HG03064 (cell line): ENCODE measurements around the gene DTHD1.
A peak's percentile ranks its signal among the peaks of the same experiment; 100 is the strongest.

Experiments used
- ATAC-seq: cut with Tn5 transposase; IDR thresholded peaks from one replicate; pipeline ENCODE4 v1.9.1; 2021; ENCODE audit warnings: low read depth; ENCODE audit not compliant: unreplicated experiment

DTHD1 gene

GRCh38 chr4:36338973-36339372 is 57.6 kb downstream of the DTHD1 start:
- ATAC-seq = no peak

GRCh38 chr4:36341936-36342335 is 60.5 kb downstream of the DTHD1 start:
- no peak for ATAC-seq

DNA sequence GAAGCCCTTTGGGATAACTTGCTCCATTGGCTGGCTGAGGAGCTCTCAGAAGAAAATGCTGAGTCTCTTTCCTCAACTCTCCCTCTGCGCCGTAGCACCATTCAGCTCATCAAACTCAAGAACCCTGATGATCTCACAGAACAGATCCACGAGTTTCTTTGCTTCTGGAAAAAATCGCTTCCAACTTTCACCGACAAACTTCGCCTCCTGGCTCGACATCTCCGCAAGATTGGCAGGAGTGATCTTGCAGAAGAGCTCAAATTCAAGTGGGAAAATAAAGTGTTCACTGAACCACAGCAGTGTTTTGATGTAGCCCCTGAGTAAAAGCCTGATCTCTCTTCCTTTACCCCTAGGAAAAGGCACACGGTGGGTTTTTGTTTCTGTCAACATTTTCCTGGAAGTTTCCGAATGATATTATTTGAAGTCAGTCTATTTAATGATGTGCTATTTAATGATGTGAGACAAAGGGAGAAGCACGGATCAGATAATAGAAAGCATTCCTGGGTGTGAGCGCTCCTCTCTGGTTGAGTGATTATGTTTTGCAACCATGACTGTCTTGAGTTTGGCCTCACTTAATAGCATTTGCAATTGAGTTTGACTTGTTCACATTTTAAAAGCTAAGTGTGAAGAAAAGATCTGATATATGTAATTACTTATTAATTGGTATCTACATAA is 62.2 kb downstream of the DTHD1 start:
- no peak for ATAC-seq

GRCh38 chr4:36348403-36348938 is 67.1 kb downstream of the DTHD1 start:
- ATAC-seq = peak; percentile 82

DNA sequence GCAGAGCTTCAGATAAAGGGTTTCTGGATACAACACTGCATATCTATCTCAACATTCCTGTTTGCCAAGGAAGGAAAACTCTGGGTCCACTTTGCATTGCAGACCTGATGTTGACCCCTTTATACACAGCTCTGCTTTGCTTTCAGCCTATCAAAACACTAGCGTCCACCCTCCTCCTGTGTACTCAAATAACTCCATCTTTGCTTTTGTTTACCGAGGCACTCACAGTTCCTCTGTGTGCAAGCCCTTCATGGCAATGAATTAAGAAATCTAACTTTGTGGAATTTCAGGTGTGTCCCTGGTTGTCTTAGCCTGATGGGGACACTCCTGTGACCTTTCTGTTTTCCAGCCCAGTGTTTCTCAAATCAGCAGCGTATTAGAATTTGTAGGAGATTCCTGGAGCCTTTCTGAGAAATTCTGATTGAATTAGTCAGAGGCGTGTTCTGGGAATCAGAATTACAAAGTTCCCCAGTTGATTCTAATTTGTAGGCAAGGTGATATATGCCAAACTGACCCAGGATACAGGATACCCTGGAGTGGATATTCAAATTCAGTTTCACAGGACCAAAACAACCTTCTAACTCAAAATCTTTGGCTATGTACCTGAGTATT is 68.6 kb downstream of the DTHD1 start:
- ATAC-seq = no peak

DNA sequence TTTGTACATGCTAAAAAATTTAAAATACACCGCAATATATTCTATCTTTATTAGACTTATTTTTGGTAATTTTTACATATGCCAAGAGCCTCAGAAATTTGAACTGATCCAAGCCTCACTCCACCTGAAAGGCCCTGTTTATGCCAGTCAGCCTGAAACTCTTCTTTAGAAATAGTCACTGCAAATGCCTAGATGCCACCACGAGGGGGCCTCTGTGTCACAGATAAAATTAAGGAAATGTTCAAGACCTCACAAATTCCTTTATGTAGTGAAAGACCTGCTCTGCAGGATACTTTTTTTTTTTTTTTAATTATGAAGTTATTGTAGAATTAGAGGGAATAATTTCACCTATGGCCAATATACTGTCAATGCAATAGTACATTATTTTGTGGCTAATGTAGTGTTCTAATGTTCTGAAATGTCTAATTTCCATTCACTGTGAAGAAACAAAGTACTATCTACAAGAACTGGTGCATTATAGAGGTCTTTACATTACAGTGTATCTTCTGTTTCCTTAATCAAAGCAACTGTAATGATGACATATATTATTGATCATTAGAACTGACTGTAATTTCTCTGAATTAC is 69.8 kb downstream of the DTHD1 start:
- peak; percentile 43 for ATAC-seq

DNA sequence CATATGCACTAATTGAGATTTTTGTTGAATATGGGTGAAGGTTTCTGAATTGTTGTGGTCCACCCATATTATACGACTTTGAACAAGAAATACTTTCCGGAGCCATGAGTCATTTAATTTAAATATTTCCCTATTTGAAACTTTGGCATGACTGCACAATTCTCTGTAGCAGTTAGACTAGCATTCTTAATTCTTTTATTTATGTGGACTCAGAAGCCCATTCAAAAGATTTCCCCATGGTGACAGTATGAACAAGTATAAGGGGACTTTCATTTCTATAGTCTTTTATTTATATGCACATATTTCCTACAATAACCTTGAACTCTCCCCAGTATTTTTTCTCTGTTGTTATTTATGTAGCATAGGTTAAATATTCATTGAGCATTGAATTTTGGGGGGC is 72.6 kb downstream of the DTHD1 start:
- no peak for ATAC-seq

DNA sequence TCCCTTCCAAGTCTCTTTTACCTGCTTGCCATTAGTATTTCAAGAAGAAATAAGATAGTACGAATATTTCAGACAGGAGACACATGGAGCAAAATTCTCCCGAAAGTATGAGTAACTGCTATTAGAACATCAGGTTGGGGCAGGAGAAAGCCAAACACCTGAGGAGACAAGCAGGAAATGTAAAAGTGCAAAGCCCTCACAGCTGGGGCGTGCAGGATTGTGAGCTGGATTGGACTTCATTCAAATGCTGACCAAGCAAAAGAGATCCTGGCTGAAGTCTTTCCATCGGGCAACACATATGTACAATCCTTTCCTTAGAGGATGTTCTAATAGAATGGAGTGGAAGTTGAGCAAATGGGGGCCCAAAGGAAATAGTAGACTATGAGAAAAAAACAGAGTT is 76.8 kb downstream of the DTHD1 start:
- no peak for ATAC-seq

DNA sequence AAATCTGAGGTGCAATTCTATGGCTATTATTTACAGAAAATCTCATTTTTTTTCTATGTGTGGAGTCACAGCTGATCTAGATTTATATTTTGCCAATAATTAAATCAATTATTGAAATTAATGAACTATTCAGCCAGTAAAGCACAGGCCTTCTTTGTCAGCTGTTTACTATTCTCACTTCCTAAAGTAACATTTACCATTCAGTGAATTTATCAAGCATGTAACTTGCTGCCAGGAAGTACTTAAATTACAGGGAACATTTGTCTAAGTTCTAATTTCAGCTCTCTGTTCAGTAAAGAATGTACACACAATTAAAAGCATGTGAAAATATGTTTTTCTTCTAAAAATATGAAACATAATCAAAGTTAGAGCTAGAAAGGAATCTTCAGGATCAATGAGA is 79.3 kb downstream of the DTHD1 start:
- no peak for ATAC-seq

GRCh38 chr4:36363024-36363423 is 81.6 kb downstream of the DTHD1 start:
- no peak for ATAC-seq

- no peak for ATAC-seq
These were observed 93.6 kb downstream of the DTHD1 start for GRCh38 chr4:36374836-36375511.

DNA sequence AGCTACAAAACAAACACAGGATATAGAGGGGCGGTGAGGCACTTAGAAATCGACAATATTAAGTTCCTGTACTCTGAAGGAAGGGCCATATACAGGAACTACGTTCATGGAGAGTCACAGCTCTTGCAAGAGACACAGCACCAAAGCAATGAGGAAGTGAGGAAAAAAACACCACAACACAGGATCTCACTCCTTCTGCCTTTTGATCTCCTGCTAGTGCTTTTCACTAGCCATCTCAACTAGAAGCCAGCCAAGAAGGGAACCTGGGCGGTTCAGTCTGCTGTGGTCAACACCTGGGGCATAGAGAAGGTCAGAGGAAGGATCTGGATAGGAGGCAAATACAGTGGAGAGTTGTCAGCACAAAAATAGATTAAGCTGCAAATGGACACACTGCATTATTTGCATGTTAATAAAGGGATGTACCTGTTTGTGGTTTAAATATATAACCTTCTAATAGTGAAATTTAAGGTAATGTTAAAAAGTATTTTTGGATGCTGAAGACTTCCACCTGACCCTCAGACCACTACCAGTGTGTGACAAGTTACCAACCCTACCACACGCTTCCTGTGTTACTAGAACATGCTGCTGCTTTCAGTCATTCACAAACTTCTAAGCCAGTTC is 104.6 kb downstream of the DTHD1 start:
- peak; percentile 88 for ATAC-seq

DNA sequence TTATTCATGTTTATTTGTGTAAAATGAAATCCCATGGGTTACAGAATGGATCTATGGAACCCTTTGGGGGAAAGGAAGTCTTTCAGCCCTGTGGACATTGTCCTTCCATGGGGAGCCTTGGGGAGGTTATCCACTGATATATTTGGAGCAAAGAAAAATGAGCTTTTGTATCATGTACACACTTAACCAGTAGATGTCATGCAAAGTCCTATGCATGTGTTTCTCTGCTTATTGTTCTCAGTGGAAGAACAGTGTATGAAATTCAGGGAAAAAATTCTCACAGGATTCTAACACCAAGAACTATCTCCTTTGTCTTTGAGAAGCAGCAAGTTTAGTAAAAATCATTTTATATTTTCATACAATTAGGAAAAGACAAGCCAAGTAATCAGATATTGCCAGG is 105.3 kb downstream of the DTHD1 start:
- no peak for ATAC-seq

GRCh38 chr4:36388710-36389109 is 107.3 kb downstream of the DTHD1 start:
- no peak for ATAC-seq

DNA sequence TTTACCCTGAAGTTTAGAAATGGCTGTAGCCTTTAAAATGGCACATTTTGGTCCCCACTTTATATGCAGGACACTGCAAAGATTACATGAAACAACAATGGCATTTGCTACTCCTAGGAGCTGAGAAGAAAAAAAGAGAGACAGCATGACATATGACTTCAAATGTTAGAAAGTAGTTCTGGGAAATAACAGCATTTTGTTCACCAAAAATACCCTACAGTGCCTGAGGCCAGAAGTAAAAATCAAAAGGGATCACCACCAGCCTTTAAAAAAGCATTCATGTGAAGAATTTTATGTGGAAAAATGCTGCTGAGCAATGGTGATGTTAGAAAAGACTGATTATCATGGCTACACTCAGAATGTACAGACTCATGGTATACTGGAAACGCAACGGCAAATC is 110.0 kb downstream of the DTHD1 start:
- ATAC-seq = no peak

DNA sequence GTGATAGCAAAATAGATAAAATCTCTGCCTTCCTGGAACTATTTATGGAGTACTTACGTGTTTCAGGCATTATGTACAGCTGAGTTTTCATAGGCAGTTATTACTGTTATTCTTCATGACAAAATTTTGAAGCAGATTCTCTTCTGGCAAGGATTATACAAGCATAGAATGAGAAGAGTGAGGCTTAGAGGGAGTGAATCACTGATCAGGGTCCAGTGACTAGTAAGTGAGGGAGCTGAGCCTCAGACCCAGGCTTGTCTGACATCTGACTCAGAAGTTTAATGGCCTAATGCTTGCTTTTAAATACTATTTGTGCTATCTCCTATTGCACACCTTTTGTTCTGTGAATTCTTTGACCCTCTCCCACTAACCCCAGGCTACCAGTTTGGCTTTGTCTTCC is 110.6 kb downstream of the DTHD1 start:
- no peak for ATAC-seq

GRCh38 chr4:36392916-36393315 is 111.5 kb downstream of the DTHD1 start:
- ATAC-seq = no peak
